ENCODE measurements around the gene CD59.

DNA sequence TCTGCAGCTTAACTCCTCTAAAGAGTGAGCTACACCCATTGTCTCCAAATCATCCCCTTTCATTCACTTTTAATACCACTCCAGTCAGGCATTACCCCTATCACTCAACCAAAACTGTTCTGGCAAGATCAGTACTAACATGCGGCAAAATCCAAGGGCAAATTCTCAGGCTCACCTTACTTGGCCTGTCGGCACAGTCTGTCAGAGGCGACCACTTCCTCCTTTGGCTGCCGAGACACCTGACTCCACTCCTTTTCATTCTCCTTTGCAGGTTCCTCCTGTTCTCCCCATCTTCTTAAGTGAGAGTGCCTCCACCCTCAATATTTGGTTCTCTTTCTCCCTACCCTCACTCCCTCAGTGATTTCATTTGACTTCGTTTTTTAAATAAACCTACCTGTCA is 39.8 kb downstream of the CD59 start:
- TF ChIP-seq, protein P1, sequence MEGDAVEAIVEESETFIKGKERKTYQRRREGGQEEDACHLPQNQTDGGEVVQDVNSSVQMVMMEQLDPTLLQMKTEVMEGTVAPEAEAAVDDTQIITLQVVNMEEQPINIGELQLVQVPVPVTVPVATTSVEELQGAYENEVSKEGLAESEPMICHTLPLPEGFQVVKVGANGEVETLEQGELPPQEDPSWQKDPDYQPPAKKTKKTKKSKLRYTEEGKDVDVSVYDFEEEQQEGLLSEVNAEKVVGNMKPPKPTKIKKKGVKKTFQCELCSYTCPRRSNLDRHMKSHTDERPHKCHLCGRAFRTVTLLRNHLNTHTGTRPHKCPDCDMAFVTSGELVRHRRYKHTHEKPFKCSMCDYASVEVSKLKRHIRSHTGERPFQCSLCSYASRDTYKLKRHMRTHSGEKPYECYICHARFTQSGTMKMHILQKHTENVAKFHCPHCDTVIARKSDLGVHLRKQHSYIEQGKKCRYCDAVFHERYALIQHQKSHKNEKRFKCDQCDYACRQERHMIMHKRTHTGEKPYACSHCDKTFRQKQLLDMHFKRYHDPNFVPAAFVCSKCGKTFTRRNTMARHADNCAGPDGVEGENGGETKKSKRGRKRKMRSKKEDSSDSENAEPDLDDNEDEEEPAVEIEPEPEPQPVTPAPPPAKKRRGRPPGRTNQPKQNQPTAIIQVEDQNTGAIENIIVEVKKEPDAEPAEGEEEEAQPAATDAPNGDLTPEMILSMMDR (IDR thresholded peaks at IDR 0.05), result no peak
- TF ChIP-seq RAD21 (conservative IDR thresholded peaks at IDR 0.05 in 1 of 2, IDR thresholded peaks at IDR 0.05 in 1 of 2), result no peak
- TF ChIP-seq, protein P2, sequence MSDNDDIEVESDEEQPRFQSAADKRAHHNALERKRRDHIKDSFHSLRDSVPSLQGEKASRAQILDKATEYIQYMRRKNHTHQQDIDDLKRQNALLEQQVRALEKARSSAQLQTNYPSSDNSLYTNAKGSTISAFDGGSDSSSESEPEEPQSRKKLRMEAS (IDR thresholded peaks at IDR 0.05), result no peak
- TF ChIP-seq, protein P3, sequence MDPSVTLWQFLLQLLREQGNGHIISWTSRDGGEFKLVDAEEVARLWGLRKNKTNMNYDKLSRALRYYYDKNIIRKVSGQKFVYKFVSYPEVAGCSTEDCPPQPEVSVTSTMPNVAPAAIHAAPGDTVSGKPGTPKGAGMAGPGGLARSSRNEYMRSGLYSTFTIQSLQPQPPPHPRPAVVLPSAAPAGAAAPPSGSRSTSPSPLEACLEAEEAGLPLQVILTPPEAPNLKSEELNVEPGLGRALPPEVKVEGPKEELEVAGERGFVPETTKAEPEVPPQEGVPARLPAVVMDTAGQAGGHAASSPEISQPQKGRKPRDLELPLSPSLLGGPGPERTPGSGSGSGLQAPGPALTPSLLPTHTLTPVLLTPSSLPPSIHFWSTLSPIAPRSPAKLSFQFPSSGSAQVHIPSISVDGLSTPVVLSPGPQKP (IDR thresholded peaks at IDR 0.05; ENCODE audit: low read depth, low read length), result no peak

All from A549 (cell line).